T-helper 17 cell (primary cell): ENCODE results near the gene AEBP1. TPM values are rescaled to one million over a fixed set of nuclear protein-coding genes. Genes with fewer than 3 reads are reported as not detected.

Experiments
- ATAC-seq: fragments of 150-1000 bp; cut with Tn5 transposase; 2 replicates; pipeline ENCODE4 v1.10.0; 2021; ENCODE audit warnings: mild to moderate bottlenecking, moderate library complexity
- DNase-seq, 3 donors: peaks; one replicate each; pipeline versions ENCODE4 v3.0.0 to v3.0.0-alpha.2; 2020 to 2021
- H3K9me3 ChIP-seq: one replicate; pipeline ENCODE4 v1.7.0; 2013; ENCODE audit warnings: low read length, mild to moderate bottlenecking; ENCODE audit not compliant: control insufficient read depth, poor library complexity, severe bottlenecking
- H3K27ac Mint-ChIP-seq: one replicate; pipeline ENCODE4 v1.8.0; 2022; ENCODE audit warnings: mild to moderate bottlenecking, moderate library complexity, mixed read lengths
- H3K27me3 Mint-ChIP-seq: one replicate; pipeline ENCODE4 v1.8.0; 2022; ENCODE audit warnings: mixed read lengths
- H3K36me3 Mint-ChIP-seq: one replicate; pipeline ENCODE4 v1.8.0; 2022; ENCODE audit warnings: low read depth, mixed read lengths
- H3K4me1 Mint-ChIP-seq: one replicate; pipeline ENCODE4 v1.8.0; 2022; ENCODE audit warnings: mild to moderate bottlenecking, mixed read lengths
- H3K4me3 Mint-ChIP-seq: one replicate; pipeline ENCODE4 v1.8.0; 2022; ENCODE audit warnings: mild to moderate bottlenecking, moderate library complexity, mixed read lengths
- total RNA-seq, 4 donors: library from RNA in 2 of 4; stranded (reverse) in 2 of 4; gene quantifications; one replicate each; pipeline ENCODE4 v1.2.3 and lab custom pipeline; 2022 to 2026

Gene AEBP1
- total RNA-seq, 2 donors from 2014 or later: 1.1 to 4.2 TPM

DNA sequence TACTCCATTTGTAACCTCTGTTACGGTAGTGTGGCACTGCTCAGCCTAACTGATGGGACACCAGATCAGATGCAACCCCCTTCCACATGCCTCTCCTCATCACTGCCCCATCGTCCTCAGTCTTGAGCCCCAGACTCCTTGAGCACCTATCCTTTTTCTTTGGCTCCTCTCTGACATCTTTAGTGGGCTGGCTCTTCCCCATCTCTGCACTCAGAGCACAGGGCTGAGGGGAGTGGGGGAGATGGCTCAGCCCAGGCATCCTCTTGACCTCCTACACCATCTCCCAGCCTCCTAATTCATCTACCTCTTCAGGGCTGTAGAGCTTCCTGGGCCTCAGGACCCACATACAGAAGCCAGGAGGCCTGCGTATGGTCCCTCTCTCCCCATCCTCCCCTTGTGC lies 20.3 kb upstream of the AEBP1 start:
- no peak for DNase-seq
- H3K4me3 Mint-ChIP-seq: no peak overlapping the region
- no peak for ATAC-seq
- H3K4me1 Mint-ChIP-seq: peaks cover 13% of the 10 kb centered on the region
- H3K27ac Mint-ChIP-seq: no peak overlapping the region
- no peaks in the 10 kb centered on the region for H3K36me3 Mint-ChIP-seq
- H3K27me3 Mint-ChIP-seq: no peaks in the 10 kb centered on the region
- H3K9me3 ChIP-seq: no peaks in the 10 kb centered on the region

DNA sequence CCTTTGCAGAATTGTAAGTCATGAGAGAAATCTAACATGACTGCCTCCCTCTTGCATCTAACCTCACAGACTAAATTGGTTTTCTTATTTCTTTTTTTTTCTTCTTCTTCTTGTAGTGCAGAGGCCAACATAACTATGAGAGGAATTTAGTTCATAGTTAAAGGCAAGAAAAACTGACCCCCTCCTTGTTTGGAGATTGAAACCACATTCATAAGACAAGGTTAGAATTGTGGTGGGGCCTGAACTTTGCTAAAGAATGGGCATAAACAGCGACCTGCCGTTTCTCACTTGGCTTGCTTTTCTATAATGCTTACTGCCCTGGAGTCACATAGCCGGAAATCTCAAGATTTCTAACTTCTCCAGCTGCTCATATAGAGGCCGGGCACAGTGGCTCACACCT lies 19.4 kb upstream of the AEBP1 start:
- Mint-ChIP-seq H3K4me1 (peaks cover 13% of the 10 kb centered on the region), H3K36me3 (no peaks in the 10 kb centered on the region), H3K27ac (no peak overlapping the region), H3K27me3 (no peaks in the 10 kb centered on the region), H3K4me3 (no peak overlapping the region)
- no peaks in the 10 kb centered on the region for H3K9me3 ChIP-seq
- DNase-seq: no peak
- ATAC-seq: no peak

DNA sequence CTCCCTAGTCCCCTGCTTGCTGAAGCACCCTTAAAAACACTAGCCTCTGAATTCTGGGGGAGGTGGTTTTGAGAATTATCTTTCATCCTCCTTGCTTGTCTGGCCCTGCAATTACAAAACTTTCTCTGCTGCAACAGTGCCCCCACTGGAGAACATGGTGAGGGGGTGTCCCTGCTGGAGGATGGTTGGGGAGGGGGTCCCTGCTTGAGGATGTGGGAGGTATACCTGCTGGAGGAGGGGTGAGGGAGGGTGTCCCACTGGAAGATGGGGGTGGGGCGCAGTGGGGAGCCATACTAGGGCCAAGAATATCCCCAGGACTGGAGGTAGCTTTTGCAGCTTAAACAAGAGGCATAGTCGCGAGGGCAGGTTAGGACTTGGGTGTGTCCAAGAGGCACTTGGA lies 18.6 kb upstream of the AEBP1 start:
- ATAC-seq: no peak
- Mint-ChIP-seq H3K4me3 (no peak overlapping the region), H3K36me3 (no peaks in the 10 kb centered on the region), H3K4me1 (peaks cover 13% of the 10 kb centered on the region), H3K27ac (no peak overlapping the region), H3K27me3 (peaks cover under 1% of the 10 kb centered on the region)
- DNase-seq: peak in 1 of 3 donors; percentile 4
- no peaks in the 10 kb centered on the region for H3K9me3 ChIP-seq

DNA sequence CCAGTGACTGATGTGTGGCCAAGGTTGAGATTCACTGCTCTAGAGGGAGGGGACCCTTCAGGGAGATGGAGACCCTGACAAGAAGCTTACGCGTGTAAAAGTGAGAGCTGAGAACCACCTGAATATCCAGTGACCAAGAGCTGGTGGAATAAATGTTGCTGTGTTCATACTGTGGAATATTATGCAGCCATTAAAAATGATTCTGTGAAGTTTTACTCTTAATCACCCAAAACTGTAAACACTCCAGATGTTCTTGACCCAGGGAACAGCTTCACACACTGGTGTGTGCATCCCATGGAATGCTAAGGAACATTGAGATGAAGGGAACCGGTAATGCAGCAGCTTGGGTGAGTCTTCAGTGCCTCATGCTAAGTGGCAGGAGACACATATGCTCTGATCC lies 17.5 kb upstream of the AEBP1 start:
- H3K27me3 Mint-ChIP-seq: peaks cover 7% of the 10 kb centered on the region
- no peak for ATAC-seq
- no peak for DNase-seq
- H3K36me3 Mint-ChIP-seq: no peaks in the 10 kb centered on the region
- no peaks in the 10 kb centered on the region for H3K9me3 ChIP-seq
- H3K4me3 Mint-ChIP-seq: no peak overlapping the region
- H3K4me1 Mint-ChIP-seq: peaks cover 4% of the 10 kb centered on the region
- no peak overlapping the region for H3K27ac Mint-ChIP-seq

DNA sequence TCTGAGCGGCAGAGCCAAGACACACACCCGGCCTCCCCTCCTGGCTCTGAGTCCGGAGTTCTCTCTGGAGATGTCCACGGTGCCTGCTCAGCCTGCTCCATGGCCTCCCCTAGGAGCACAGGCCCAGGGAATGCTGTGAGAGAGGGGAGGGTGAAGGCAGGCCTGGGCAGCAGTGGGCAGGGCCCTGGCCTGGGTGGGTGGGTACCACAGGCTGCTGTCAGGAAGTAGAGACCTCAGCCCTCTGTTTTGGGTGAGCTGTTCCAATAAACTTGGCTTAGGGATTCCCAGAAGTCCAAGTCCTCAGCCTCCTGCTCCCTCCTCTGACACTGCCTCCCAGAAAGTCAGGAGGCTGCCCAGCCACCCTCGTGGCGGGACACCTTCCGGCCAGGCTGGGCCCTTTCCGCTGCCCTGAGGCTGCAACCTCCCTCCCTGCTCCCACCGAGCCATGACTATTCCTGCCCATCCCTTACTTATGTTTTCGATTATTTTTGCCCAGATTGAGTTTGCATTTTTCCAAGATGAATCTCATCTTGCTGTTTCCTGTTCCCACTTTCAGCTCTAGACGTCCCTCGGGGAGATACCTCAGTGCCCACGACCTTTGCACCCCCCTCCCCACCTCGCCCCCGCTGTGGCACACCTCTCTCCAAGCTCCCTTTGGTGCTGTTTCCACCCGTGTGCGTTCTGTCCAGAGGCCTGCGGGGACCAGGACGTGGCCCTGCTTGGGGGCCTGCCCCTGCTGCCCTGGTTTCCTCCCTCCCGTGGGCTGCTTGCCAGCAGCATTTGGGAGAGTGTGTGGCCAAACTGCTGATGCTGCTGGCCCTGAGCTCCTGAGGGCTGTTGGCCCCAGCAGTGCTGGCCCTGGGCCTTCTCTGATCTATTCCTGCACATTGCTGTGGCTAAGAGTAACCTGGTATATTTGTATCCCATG lies 16.0 kb upstream of the AEBP1 start:
- peaks cover 4% of the 10 kb centered on the region for H3K4me1 Mint-ChIP-seq
- no peak overlapping the region for H3K4me3 Mint-ChIP-seq
- H3K36me3 Mint-ChIP-seq: no peaks in the 10 kb centered on the region
- DNase-seq (peak in 1 of 3 donors; percentile 1), ATAC-seq (no peak)
- H3K9me3 ChIP-seq: no peaks in the 10 kb centered on the region
- H3K27me3 Mint-ChIP-seq: peaks cover 7% of the 10 kb centered on the region
- no peak overlapping the region for H3K27ac Mint-ChIP-seq

DNA sequence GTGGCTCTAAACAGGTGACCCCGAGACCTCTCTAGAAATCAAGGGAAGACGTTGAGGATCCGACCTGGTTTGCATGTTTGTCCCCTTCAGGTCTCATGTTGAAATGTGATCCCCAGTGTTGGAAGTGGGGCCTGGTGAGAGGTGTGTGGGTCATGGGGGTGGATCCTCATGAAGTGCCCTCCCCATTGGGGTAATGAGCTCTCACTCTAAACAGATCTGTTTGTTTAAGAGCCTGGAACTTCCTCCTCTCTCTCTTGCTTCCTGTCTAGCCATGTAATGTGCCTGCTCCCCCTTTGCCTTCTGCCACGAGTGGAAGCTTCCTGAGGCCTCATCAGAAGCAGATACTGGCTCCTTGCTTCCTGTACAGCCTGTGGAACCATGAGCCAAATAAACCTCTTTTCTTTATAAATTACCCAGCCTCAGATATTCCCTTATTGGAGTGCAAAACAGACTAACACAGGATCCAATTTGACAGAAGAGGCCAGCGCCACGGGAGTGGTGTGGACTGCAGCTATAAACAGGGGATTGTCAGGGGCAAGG lies 11.0 kb upstream of the AEBP1 start:
- H3K9me3 ChIP-seq: no peaks in the 10 kb centered on the region
- no peaks in the 10 kb centered on the region for H3K36me3 Mint-ChIP-seq
- DNase-seq: no peak
- H3K27ac Mint-ChIP-seq: no peak overlapping the region
- no peak overlapping the region for H3K4me3 Mint-ChIP-seq
- ATAC-seq: no peak
- peaks cover 15% of the 10 kb centered on the region for H3K27me3 Mint-ChIP-seq
- peaks cover 10% of the 10 kb centered on the region for H3K4me1 Mint-ChIP-seq

DNA sequence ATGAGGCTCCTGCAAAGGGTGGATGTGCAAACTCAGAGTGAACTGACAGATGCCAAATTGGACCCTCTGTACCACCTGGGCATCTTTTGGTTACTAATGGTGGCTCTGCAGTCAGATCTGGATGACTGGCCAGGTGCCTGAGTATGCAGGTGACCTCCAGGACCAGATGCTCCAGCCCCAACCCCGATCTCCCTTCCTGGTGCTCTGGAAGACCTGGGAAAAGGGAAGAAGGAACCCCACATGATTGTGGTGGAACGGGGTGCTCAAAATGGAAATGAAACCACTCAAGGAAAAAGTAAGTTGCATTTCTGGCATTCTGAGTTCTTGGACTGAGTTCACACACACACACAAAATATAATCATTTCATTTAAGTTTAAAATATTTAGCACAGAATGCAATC lies 9.8 kb upstream of the AEBP1 start:
- H3K27ac Mint-ChIP-seq: no peak overlapping the region
- peaks cover 10% of the 10 kb centered on the region for H3K4me1 Mint-ChIP-seq
- ATAC-seq: no peak
- peaks cover 15% of the 10 kb centered on the region for H3K27me3 Mint-ChIP-seq
- DNase-seq: no peak
- no peaks in the 10 kb centered on the region for H3K9me3 ChIP-seq
- H3K4me3 Mint-ChIP-seq: no peak overlapping the region
- H3K36me3 Mint-ChIP-seq: no peaks in the 10 kb centered on the region

DNA sequence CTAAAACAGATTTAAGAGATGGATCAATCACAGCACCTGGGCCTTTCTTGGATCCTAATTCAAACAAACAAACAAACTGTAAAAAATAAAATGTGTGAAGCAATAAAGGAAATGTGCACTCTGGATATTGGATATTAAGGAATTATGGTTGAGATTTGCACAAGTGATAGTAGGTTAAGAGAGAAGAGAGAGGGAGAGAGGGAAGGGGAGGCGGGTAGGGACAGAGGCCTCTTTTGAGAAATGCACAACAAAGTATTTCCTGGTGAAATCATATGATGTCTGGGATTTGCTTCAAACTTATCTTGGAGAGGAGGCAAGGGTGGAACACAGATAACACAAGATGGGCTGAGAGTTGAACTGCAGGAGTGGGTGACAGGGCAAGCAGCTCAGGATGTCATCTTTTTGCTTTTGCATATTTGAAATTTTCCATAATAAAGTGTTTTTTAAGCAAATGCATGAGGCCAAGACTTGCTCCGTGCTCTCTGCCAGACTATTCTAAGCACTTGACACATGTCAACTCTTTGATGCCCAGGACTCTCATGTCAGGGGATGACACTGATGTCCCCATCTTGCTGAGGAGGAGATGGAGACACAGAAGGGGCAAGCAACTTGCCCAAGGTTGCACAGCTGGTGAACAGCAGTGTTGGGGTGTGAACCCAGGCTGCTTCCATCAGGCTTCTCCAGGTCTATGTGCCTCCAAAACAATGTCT lies 9.1 kb upstream of the AEBP1 start:
- no peak overlapping the region for H3K27ac Mint-ChIP-seq
- ATAC-seq: no peak
- H3K4me3 Mint-ChIP-seq: peak overlapping the region; percentile 28
- H3K27me3 Mint-ChIP-seq: peaks cover 15% of the 10 kb centered on the region
- H3K4me1 Mint-ChIP-seq: peaks cover 10% of the 10 kb centered on the region
- no peak for DNase-seq
- H3K9me3 ChIP-seq: no peaks in the 10 kb centered on the region
- H3K36me3 Mint-ChIP-seq: no peaks in the 10 kb centered on the region

DNA sequence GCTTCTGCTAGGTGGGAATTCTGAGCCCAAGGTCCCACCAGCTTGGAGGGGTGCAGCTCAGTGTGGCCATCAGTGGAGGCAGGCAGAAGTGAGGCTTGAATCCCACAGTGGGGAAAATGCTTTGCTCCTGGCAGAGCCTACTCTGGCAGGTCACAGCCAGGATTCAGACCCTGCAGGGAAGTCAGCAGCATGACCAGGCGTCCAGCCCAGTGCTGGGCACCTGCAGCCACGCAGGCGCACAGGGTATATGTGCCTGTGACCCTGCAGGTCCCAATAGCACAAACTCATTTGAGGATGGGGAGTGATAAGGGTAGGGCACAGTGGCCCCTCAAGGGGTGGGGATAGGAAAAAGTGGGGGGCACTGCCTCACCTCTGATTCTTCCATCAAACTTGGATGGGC lies 8.4 kb upstream of the AEBP1 start:
- no peak overlapping the region for H3K4me3 Mint-ChIP-seq
- no peak for DNase-seq
- no peaks in the 10 kb centered on the region for H3K36me3 Mint-ChIP-seq
- peaks cover 16% of the 10 kb centered on the region for H3K27me3 Mint-ChIP-seq
- H3K9me3 ChIP-seq: no peaks in the 10 kb centered on the region
- peaks cover 10% of the 10 kb centered on the region for H3K4me1 Mint-ChIP-seq
- ATAC-seq: no peak
- no peak overlapping the region for H3K27ac Mint-ChIP-seq

DNA sequence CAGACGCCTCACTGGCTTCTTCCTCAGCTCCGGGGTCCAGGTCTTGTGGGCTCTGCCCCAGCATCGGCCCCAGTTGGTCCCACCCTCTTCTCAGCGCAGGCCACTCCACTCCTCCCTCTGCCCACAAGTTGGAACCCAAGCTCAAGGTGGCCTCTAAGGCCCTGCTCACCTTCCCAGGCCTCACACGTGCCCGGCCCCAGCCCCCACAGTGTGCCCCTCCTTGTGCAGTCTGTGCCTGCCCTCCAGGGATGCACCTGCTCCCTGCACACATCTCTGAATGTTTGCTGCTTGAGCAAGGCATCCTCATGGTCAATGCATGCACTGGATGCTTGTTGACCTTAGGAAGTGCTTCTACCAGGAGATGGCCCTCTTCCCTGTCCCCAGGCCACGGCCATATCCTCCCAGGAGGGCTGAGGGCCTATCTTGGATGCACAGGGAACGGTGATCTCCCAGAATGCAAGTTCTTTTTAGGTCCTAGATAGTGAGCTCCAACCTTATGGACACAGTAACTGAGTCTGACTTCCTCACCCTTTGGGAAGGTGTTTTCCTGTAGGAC lies 7.7 kb upstream of the AEBP1 start:
- ATAC-seq (no peak), DNase-seq (no peak)
- no peaks in the 10 kb centered on the region for H3K9me3 ChIP-seq
- H3K27ac Mint-ChIP-seq: peak overlapping the region; percentile 65
- H3K27me3 Mint-ChIP-seq: peaks cover 13% of the 10 kb centered on the region
- H3K4me1 Mint-ChIP-seq: peaks cover 10% of the 10 kb centered on the region
- H3K36me3 Mint-ChIP-seq: no peaks in the 10 kb centered on the region
- H3K4me3 Mint-ChIP-seq: no peak overlapping the region

DNA sequence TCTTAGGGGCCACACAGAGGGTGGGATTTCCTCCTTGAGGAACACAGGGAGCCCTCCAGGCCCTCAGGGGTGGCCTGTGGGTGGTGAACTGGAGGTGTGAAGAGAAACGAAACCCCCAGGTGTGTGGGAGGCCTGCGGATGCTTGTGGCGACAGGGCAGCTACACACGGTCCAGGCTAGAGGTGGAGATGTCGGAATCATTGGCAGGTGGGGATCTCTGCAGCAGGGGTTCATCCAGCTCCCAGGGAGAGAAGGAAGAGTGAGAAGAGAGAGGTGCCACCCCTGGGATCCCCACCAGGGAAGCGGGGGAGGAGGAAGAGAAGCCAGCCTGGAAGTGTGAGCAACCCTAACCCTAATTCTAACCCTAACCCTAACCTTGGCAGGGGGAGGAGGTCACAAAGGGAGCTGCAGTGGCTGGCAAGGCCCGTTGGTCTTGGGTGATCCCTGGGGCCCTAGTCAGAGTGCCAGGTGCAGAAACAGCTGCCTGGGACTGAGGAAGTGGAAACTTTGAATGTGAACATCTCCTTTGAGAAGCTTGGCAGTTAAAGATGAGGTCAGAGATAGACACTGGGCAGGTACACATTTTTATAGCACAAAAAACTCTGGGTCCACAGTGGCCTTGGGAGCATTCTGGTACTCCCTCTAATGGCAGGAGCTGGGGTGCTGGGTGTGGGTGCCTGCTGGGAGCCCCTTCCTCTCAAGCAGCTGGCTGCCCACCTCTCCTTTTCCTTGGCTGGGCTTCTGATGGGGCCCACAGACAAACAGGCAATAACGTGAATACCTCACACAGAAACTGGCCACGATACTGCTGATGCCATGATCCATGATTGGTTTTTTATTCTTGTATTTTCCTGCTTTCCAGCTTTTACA lies 6.8 kb upstream of the AEBP1 start:
- Mint-ChIP-seq H3K27ac (peak overlapping the region; percentile 65), H3K36me3 (no peaks in the 10 kb centered on the region), H3K27me3 (peaks cover 16% of the 10 kb centered on the region), H3K4me1 (peaks cover 10% of the 10 kb centered on the region), H3K4me3 (no peak overlapping the region)
- DNase-seq (no peak), ATAC-seq (peak; percentile 32)
- no peaks in the 10 kb centered on the region for H3K9me3 ChIP-seq

DNA sequence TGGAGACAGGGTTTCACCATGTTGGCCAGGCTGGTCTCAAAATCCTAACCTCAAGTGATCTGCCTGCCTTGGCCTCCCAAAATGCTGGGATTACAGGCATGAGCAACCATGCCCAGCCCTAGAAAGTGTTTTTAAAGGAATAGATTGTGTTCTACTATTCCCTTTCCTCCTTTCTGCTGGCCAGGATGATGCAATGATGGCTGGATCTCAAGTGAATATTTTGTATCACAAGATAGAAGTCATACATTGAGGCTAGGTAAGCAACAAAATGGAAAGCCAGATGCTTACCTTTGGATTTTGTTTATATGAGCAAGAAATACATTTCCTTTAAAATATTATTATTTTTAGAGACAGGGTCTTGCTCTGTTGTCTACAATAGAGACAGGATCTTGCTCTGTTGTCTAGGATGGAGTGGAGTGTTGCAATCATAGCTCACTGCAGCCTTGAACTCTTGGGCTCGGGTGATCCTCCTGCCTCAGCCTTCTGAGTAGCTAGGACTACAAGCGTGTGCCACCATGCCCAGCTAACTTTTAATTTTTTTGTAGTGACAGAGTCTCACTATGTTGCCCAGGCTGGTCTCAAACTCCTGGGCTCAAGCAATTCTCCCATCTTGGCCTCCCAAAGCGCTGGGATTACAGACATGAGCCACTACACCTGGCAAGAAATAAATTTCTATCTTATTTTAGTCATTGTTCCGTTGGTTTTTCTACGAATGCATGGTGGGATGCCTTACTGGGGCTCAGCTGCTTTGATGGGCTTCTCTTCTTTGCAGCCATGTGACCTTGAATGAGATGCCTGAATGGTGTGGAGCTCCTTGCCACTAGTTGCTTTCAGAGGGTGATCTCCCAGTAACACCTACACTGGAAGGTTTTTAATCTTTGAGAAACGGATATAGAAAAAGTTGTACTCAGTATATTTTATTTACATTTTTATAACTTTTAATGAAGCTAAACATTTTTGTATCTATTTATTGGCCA lies 5.8 kb upstream of the AEBP1 start:
- Mint-ChIP-seq H3K27me3 (peaks cover 27% of the 10 kb centered on the region), H3K4me3 (no peak overlapping the region), H3K4me1 (peaks cover 10% of the 10 kb centered on the region), H3K27ac (no peak overlapping the region), H3K36me3 (no peaks in the 10 kb centered on the region)
- ATAC-seq (no peak), DNase-seq (no peak)
- no peaks in the 10 kb centered on the region for H3K9me3 ChIP-seq
